Ectodermal cell (in vitro differentiated cells): ENCODE measurements around the gene ZBTB14.
A peak's percentile ranks its signal among the peaks of the same experiment; 100 is the strongest.

Experiments used
- H3K27ac ChIP-seq: 2 replicates; pipeline ENCODE4 v1.7.0; 2013; ENCODE audit warnings: mild to moderate bottlenecking, low read depth, low read length; ENCODE audit not compliant: insufficient read depth, poor library complexity, severe bottlenecking
- H3K27me3 ChIP-seq: 2 replicates; pipeline ENCODE4 v1.7.0; 2013; ENCODE audit warnings: mild to moderate bottlenecking, low read length; ENCODE audit not compliant: insufficient read depth, control insufficient read depth, poor library complexity, severe bottlenecking
- H3K36me3 ChIP-seq: one replicate; pipeline ENCODE4 v1.7.0; 2013; ENCODE audit warnings: low read length; ENCODE audit not compliant: control insufficient read depth, insufficient read depth
- H3K4me1 ChIP-seq: one replicate; pipeline ENCODE4 v1.7.0; 2013; ENCODE audit warnings: low read length; ENCODE audit not compliant: control insufficient read depth, insufficient read depth
- H3K4me3 ChIP-seq: 2 replicates; pipeline ENCODE4 v1.7.0; 2013; ENCODE audit warnings: low read depth, low read length, control low read depth; ENCODE audit not compliant: insufficient read depth
- H3K9me3 ChIP-seq: 2 replicates; pipeline ENCODE4 v1.7.0; 2013; ENCODE audit warnings: mild to moderate bottlenecking, low read length, moderate library complexity; ENCODE audit not compliant: control insufficient read depth
- WGBS, 2 experiments: methylation state at CpG; one replicate each; pipeline ENCODE4 v1.1.7; 2013; ENCODE audit warnings: missing lambda C conversion rate in 2 of 2; 5-methylcytosine and 5-hydroxymethylcytosine counted together

ZBTB14 gene

DNA sequence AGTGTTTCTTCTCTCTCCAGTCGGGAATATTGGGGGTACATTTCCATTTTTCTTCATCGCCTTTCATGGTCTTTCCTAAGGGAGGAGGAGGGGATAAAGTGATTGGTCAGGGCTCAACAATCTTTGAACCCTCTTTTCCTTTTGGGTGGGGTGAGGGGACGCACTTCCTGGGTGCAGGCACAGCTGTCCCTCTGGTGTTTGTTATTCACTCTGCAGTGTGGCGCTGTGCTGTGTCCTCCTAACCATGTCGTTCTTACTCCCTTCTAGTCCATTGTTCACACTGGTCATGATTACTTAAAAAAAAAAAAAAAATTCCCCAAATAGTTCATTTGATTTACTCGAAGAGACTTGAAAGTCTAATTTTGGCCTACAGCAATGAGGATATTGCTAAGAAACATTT, 44.4 kb downstream of the ZBTB14 start:
- no peak overlapping the region for H3K27ac ChIP-seq
- no peak overlapping the region for H3K4me3 ChIP-seq
- H3K36me3 ChIP-seq, result no peaks in the 10 kb centered on the region
- H3K9me3 ChIP-seq, result no peaks in the 10 kb centered on the region
- WGBS, 2 experiments, result 85 to 94% methylated on average over 6 of the region's 6 CpGs
- H3K4me1 ChIP-seq, result no peaks in the 10 kb centered on the region
- no peaks in the 10 kb centered on the region for H3K27me3 ChIP-seq

DNA sequence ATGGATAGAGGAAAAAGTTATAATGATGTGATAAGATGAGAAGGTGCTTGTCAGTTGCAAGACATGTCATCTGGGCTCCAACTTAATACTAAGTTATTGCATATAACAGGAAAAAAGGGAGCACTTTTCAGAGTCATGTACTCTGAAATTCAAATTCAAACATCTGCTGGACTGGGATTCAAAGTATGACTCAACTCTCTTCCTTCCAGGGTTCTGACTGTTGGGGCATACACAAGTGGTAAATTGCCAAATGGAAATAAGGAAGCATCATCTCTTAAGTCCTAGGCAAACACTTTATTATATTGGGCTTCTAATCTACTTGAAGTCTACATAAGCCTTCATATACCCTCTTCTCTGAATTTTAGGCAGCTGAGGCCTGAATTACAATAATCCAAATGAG, 44.9 kb downstream of the ZBTB14 start:
- Histone ChIP-seq H3K4me1 (no peaks in the 10 kb centered on the region), H3K36me3 (no peaks in the 10 kb centered on the region), H3K27ac (no peak overlapping the region), H3K9me3 (no peaks in the 10 kb centered on the region), H3K4me3 (no peak overlapping the region), H3K27me3 (no peaks in the 10 kb centered on the region)

DNA sequence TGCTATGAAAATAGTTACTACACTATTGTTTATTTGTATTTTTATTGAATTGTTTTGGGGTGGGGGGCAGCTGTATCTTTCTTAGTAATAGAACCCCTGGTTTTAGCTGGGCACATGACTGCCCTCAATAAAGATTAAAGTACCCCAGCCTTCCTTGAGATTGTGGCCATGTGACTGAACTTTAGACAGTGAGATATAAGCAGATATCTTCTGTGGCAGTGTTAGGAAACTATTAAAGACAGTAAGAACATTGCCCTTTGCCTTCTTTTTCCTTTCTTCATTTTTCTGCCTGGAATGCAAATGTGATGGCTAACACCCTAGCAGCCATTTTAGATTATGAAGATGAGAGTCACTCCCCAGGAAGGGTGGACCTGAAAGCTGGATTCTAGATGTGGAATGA, 50.6 kb downstream of the ZBTB14 start:
- Histone ChIP-seq H3K4me3 (no peak overlapping the region), H3K27ac (no peak overlapping the region), H3K27me3 (no peaks in the 10 kb centered on the region), H3K4me1 (no peaks in the 10 kb centered on the region), H3K9me3 (no peaks in the 10 kb centered on the region), H3K36me3 (no peaks in the 10 kb centered on the region)

DNA sequence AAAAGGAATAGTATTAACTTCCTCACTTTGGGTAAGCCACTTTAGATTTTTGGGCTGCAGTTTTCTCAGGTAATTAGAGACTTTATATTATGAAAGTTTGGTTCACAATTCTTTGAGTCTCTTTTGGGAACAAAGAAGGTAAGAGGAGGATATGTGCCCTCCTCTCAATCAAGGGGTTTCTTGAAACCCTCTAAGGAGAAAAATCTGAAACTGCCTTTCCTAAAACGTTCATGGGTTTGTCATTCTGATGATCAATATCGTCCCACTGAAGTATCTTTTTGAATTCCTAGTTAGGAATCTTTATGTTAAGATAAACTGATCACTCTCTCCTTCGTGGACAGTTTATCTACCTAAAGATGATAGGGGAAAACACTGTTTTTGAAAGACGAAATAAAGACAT, 56.1 kb downstream of the ZBTB14 start:
- H3K27ac ChIP-seq, result no peak overlapping the region
- 84 to 92% methylated on average over 3 to 4 of the region's 4 CpGs for WGBS, 2 experiments
- peaks cover 3% of the 10 kb centered on the region for H3K4me1 ChIP-seq
- no peaks in the 10 kb centered on the region for H3K36me3 ChIP-seq
- H3K27me3 ChIP-seq, result no peaks in the 10 kb centered on the region
- H3K4me3 ChIP-seq, result peak overlapping the region; percentile 76
- H3K9me3 ChIP-seq, result no peaks in the 10 kb centered on the region
